Activated CD8-positive, alpha-beta T cell treated with anti-CD3 and anti-CD28 coated beads, Interleukin-2, amount 10 ng/mL, durations not matched to agents 7 days and 5 days (primary cell): ENCODE measurements around the gene LYST. TPM values are rescaled to one million over a fixed set of nuclear protein-coding genes. Genes with fewer than 3 reads are reported as not detected.
A peak's percentile ranks its signal among the peaks of the same experiment; 100 is the strongest.
"Not testable (repeated sequence)": the region's sequence is repeated elsewhere in the genome, so short reads cannot be mapped to it uniquely, and the experiment has no call there.

Source experiments
- ATAC-seq: fragments of 150-1000 bp; cut with Tn5 transposase; one replicate; pipeline ENCODE4 v1.10.0; 2021; ENCODE audit warnings: moderate library complexity
- CTCF ChIA-PET: fragments of 350-600 bp; sonication (Branson Sonifier 250); formaldehyde crosslinking; loops from one replicate; lab custom pipeline; 2021; ENCODE audit warnings: antibody characterized with exemption; lab: Charles Lee
- POLR2A ChIA-PET: fragments of 350-600 bp; sonication (Branson Sonifier 250); formaldehyde crosslinking; loops from one replicate; lab custom pipeline; 2021; ENCODE audit warnings: antibody characterized with exemption; lab: Charles Lee
- DNase-seq: peaks from one replicate; pipeline ENCODE4 v3.0.0-alpha.2; 2020
- H3K27ac Mint-ChIP-seq: one replicate; pipeline ENCODE4 v1.8.0; 2021; ENCODE audit warnings: mild to moderate bottlenecking, mixed read lengths
- H3K27me3 Mint-ChIP-seq: one replicate; pipeline ENCODE4 v1.8.0; 2021; ENCODE audit warnings: low read depth, mixed read lengths
- H3K36me3 Mint-ChIP-seq: one replicate; pipeline ENCODE4 v1.8.0; 2021; ENCODE audit warnings: low read depth, mixed read lengths
- H3K4me1 Mint-ChIP-seq: one replicate; pipeline ENCODE4 v1.8.0; 2021; ENCODE audit warnings: low read depth, mixed read lengths
- H3K4me3 Mint-ChIP-seq: one replicate; pipeline ENCODE4 v1.8.0; 2021; ENCODE audit warnings: mild to moderate bottlenecking, mixed read lengths
- H3K9me3 Mint-ChIP-seq: one replicate; pipeline ENCODE4 v1.8.0; 2022; ENCODE audit warnings: mixed read lengths; ENCODE audit not compliant: insufficient read depth
- total RNA-seq, 2 experiments: library from RNA; stranded (reverse); gene quantifications; one replicate each; pipeline ENCODE4 v1.2.3, GENCODE V29; 2021

The LYST gene
- total RNA-seq, 2 experiments from 2014 or later, result 26.2 to 28.6 TPM

GRCh38 chr1:235657269-235657668 lies 209.4 kb downstream of the LYST start:
- CTCF ChIA-PET, result interaction anchor here (0.9 to 1.4 kb wide), 3 partner anchors 60 to 315 kb away, joined by 3 to 4 read pairs (median 3); no protein-coding TSS in a partner anchor
- DNase-seq (no peak), ATAC-seq (no peak)
- Mint-ChIP-seq H3K9me3 (no peaks in the 10 kb centered on the region), H3K4me1 (no peaks in the 10 kb centered on the region), H3K36me3 (peaks cover 5% of the 10 kb centered on the region), H3K27me3 (peaks cover 23% of the 10 kb centered on the region), H3K4me3 (no peak overlapping the region), H3K27ac (no peak overlapping the region)
- POLR2A ChIA-PET, result no interaction called here

GRCh38 chr1:235652364-235652763 lies 214.3 kb downstream of the LYST start:
- Mint-ChIP-seq H3K27me3 (peaks cover 52% of the 10 kb centered on the region), H3K9me3 (no peaks in the 10 kb centered on the region), H3K4me3 (no peak overlapping the region), H3K4me1 (peaks cover 13% of the 10 kb centered on the region), H3K27ac (no peak overlapping the region), H3K36me3 (peaks cover 3% of the 10 kb centered on the region)
- DNase-seq, result no peak
- ChIA-PET CTCF (no interaction called here), POLR2A (no interaction called here)
- no peak for ATAC-seq

GRCh38 chr1:235651170-235651806 lies 215.4 kb downstream of the LYST start:
- no peaks in the 10 kb centered on the region for H3K9me3 Mint-ChIP-seq
- H3K27ac Mint-ChIP-seq, result no peak overlapping the region
- H3K27me3 Mint-ChIP-seq, result peaks cover 63% of the 10 kb centered on the region
- DNase-seq (no peak), ATAC-seq (no peak)
- peak overlapping the region; percentile 45 for H3K4me3 Mint-ChIP-seq
- ChIA-PET CTCF (no interaction called here), POLR2A (interaction anchor here (1.4 kb wide), 1 partner anchor 10 kb away, joined by 3 read pairs; no protein-coding TSS in a partner anchor)
- H3K36me3 Mint-ChIP-seq, result peaks cover 3% of the 10 kb centered on the region
- peaks cover 16% of the 10 kb centered on the region for H3K4me1 Mint-ChIP-seq

- ATAC-seq (peak; percentile 33), DNase-seq (no peak)
- ChIA-PET CTCF (no interaction called here), POLR2A (interaction anchor here (1.4 kb wide), 1 partner anchor 9 kb away, joined by 3 read pairs; no protein-coding TSS in a partner anchor)
- Mint-ChIP-seq H3K36me3 (peaks cover 3% of the 10 kb centered on the region), H3K4me3 (peak overlapping the region; percentile 45), H3K4me1 (peaks cover 17% of the 10 kb centered on the region), H3K9me3 (no peaks in the 10 kb centered on the region), H3K27me3 (peaks cover 69% of the 10 kb centered on the region), H3K27ac (no peak overlapping the region)
Observed at GRCh38 chr1:235650341-235651169, 216.2 kb downstream of the LYST start.

- Mint-ChIP-seq H3K4me1 (peaks cover 17% of the 10 kb centered on the region), H3K9me3 (no peaks in the 10 kb centered on the region), H3K27ac (no peak within 1 kb of the TSS), H3K4me3 (peak within 1 kb of the TSS; percentile 71), H3K27me3 (peaks cover 66% of the 10 kb centered on the region), H3K36me3 (peaks cover 3% of the 10 kb centered on the region)
- DNase-seq (no peak), ATAC-seq (peak; percentile 52)
- ChIA-PET POLR2A (no interaction called here), CTCF (interaction anchor here (1.1 kb wide), 2 partner anchors 49 to 145 kb away, joined by 3 to 5 read pairs; partner anchors contain the start of gene B3GALNT2)
Observed at GRCh38 chr1:235649368-235650163, 217.1 kb downstream of the LYST start, which contains the start of gene GNG4. GNG4 (minus strand) TSS chr1:235649784; CDS start chr1:235583838, 65,946 bp downstream.

- Mint-ChIP-seq H3K27me3 (peaks cover 65% of the 10 kb centered on the region), H3K9me3 (no peaks in the 10 kb centered on the region), H3K27ac (no peak overlapping the region), H3K4me1 (peaks cover 17% of the 10 kb centered on the region), H3K36me3 (peaks cover 3% of the 10 kb centered on the region), H3K4me3 (peak overlapping the region; percentile 71)
- POLR2A ChIA-PET, result no interaction called here
- ATAC-seq, result peak; percentile 81
- peak; percentile 76 for DNase-seq
- CTCF ChIA-PET, result interaction anchor here (0.8 to 1.1 kb wide), 3 partner anchors 48 to 323 kb away, joined by 3 to 5 read pairs (median 3); partner anchors contain the start of gene B3GALNT2
Observed at GRCh38 chr1:235648954-235649367, 217.7 kb downstream of the LYST start.

- Mint-ChIP-seq H3K27me3 (peaks cover 65% of the 10 kb centered on the region), H3K4me3 (peak overlapping the region; percentile 71), H3K4me1 (peaks cover 18% of the 10 kb centered on the region), H3K9me3 (no peaks in the 10 kb centered on the region), H3K36me3 (peaks cover 3% of the 10 kb centered on the region), H3K27ac (no peak overlapping the region)
- POLR2A ChIA-PET, result no interaction called here
- ATAC-seq, result peak; percentile 9
- CTCF ChIA-PET, result interaction anchor here (0.8 to 1.1 kb wide), 3 partner anchors 48 to 323 kb away, joined by 3 to 5 read pairs (median 3); partner anchors contain the start of gene B3GALNT2
- DNase-seq, result no peak
Observed at GRCh38 chr1:235648407-235648907, 218.2 kb downstream of the LYST start.

- CTCF ChIA-PET, result interaction anchor here (1.3 kb wide), 1 partner anchor 324 kb away, joined by 5 read pairs; no protein-coding TSS in a partner anchor
Observed at GRCh38 chr1:235647537-235647936, 219.2 kb downstream of the LYST start.

GRCh38 chr1:235646463-235646862 lies 220.2 kb downstream of the LYST start:
- Mint-ChIP-seq H3K4me3 (no peak overlapping the region), H3K9me3 (no peaks in the 10 kb centered on the region), H3K27me3 (peaks cover 50% of the 10 kb centered on the region), H3K4me1 (peaks cover 37% of the 10 kb centered on the region), H3K36me3 (peaks cover 3% of the 10 kb centered on the region), H3K27ac (no peak overlapping the region)
- DNase-seq (no peak), ATAC-seq (no peak)
- ChIA-PET POLR2A (no interaction called here), CTCF (interaction anchor here (1.3 kb wide), 1 partner anchor 325 kb away, joined by 5 read pairs; no protein-coding TSS in a partner anchor)

More at GRCh38 chr1:235647537-235647936, 219.2 kb downstream of the LYST start:
- not testable (repeated sequence) for H3K27ac Mint-ChIP-seq, DNase-seq, ATAC-seq, H3K4me3 Mint-ChIP-seq, H3K36me3 Mint-ChIP-seq, H3K9me3 Mint-ChIP-seq
- POLR2A ChIA-PET, result interaction anchor here (0.6 kb wide), 1 partner anchor 146 kb away, joined by 4 read pairs; no protein-coding TSS in a partner anchor
- peaks cover 58% of the 10 kb centered on the region for H3K27me3 Mint-ChIP-seq
- peaks cover 27% of the 10 kb centered on the region for H3K4me1 Mint-ChIP-seq

GRCh38 chr1:235644693-235645305 lies 221.9 kb downstream of the LYST start:
- Mint-ChIP-seq H3K36me3 (peaks cover 3% of the 10 kb centered on the region), H3K27me3 (peaks cover 40% of the 10 kb centered on the region), H3K4me3 (no peak overlapping the region), H3K4me1 (peaks cover 33% of the 10 kb centered on the region), H3K9me3 (no peaks in the 10 kb centered on the region), H3K27ac (no peak overlapping the region)
- peak; percentile 19 for DNase-seq
- ChIA-PET POLR2A (interaction anchor here (0.8 kb wide), 1 partner anchor 140 kb away, joined by 3 read pairs; no protein-coding TSS in a partner anchor), CTCF (no interaction called here)
- ATAC-seq, result no peak
